SK-N-SH treated with all-trans-retinoic acid at 6 μM for 48 hours (cell line): ENCODE results near the gene PAK6.

Source experiments
- RARB ChIP-seq: fragments of 250-450 bp; sonication (Bioruptor Pico); IDR thresholded peaks from 2 replicates; pipeline ENCODE4 v1.8.0; 2021; ENCODE audit warnings: mild to moderate bottlenecking, moderate library complexity
- TCF4 ChIP-seq: fragments of 250-450 bp; sonication (Bioruptor Pico); IDR thresholded peaks from 2 replicates; pipeline ENCODE4 v1.8.0; 2021; ENCODE audit warnings: mild to moderate bottlenecking, moderate library complexity, borderline replicate concordance
- ZC3H10 ChIP-seq: fragments of 250-450 bp; sonication (Bioruptor Pico); IDR thresholded peaks from 2 replicates; pipeline ENCODE4 v1.5.1; 2021; ENCODE audit warnings: mild to moderate bottlenecking, moderate library complexity
- ZFP3 ChIP-seq: fragments of 250-450 bp; sonication (Bioruptor Pico); IDR thresholded peaks from 2 replicates; pipeline ENCODE4 v1.5.0; 2020; ENCODE audit warnings: mild to moderate bottlenecking, moderate library complexity
- ZNF70 ChIP-seq: fragments of 450-650 bp; formaldehyde crosslinking; IDR thresholded peaks from 2 replicates; pipeline ENCODE4 v1.5.0; 2020; ENCODE audit warnings: mild to moderate bottlenecking, moderate library complexity
- TF ChIP-seq, protein P1 (sequence below): fragments of 250-450 bp; sonication (Bioruptor Pico); IDR thresholded peaks from 2 replicates; pipeline ENCODE4 v1.5.1; 2021; ENCODE audit warnings: mild to moderate bottlenecking, moderate library complexity
- TF ChIP-seq, protein P2 (sequence below): fragments of 250-450 bp; sonication (Bioruptor Pico); IDR thresholded peaks from 2 replicates; pipeline ENCODE4 v1.8.0; 2020; ENCODE audit warnings: mild to moderate bottlenecking, moderate library complexity, borderline replicate concordance

- TF ChIP-seq ZNF70: no peak
- TF ChIP-seq, protein P1, sequence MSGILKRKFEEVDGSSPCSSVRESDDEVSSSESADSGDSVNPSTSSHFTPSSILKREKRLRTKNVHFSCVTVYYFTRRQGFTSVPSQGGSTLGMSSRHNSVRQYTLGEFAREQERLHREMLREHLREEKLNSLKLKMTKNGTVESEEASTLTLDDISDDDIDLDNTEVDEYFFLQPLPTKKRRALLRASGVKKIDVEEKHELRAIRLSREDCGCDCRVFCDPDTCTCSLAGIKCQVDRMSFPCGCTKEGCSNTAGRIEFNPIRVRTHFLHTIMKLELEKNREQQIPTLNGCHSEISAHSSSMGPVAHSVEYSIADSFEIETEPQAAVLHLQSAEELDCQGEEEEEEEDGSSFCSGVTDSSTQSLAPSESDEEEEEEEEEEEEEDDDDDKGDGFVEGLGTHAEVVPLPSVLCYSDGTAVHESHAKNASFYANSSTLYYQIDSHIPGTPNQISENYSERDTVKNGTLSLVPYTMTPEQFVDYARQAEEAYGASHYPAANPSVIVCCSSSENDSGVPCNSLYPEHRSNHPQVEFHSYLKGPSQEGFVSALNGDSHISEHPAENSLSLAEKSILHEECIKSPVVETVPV (CRISPR knock-in tag): no peak
- TF ChIP-seq ZFP3 (CRISPR knock-in tag): no peak
- no peak for TF ChIP-seq ZC3H10 (CRISPR knock-in tag)
- TF ChIP-seq RARB (CRISPR knock-in tag): no peak
- TF ChIP-seq, protein P2, sequence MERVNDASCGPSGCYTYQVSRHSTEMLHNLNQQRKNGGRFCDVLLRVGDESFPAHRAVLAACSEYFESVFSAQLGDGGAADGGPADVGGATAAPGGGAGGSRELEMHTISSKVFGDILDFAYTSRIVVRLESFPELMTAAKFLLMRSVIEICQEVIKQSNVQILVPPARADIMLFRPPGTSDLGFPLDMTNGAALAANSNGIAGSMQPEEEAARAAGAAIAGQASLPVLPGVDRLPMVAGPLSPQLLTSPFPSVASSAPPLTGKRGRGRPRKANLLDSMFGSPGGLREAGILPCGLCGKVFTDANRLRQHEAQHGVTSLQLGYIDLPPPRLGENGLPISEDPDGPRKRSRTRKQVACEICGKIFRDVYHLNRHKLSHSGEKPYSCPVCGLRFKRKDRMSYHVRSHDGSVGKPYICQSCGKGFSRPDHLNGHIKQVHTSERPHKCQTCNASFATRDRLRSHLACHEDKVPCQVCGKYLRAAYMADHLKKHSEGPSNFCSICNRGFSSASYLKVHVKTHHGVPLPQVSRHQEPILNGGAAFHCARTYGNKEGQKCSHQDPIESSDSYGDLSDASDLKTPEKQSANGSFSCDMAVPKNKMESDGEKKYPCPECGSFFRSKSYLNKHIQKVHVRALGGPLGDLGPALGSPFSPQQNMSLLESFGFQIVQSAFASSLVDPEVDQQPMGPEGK (CRISPR knock-in tag): no peak
- no peak for TF ChIP-seq TCF4
These were observed 39.2 kb downstream of the PAK6 start for GRCh38 chr15:40278026-40278425.
